GM19438 (cell line): ENCODE measurements around the gene FAM186B.
A peak's percentile ranks its signal among the peaks of the same experiment; 100 is the strongest.

Source experiments
- ATAC-seq: cut with Tn5 transposase; IDR thresholded peaks from one replicate; pipeline ENCODE4 v1.9.1; 2021; ENCODE audit warnings: low read depth; ENCODE audit not compliant: unreplicated experiment

FAM186B gene

DNA sequence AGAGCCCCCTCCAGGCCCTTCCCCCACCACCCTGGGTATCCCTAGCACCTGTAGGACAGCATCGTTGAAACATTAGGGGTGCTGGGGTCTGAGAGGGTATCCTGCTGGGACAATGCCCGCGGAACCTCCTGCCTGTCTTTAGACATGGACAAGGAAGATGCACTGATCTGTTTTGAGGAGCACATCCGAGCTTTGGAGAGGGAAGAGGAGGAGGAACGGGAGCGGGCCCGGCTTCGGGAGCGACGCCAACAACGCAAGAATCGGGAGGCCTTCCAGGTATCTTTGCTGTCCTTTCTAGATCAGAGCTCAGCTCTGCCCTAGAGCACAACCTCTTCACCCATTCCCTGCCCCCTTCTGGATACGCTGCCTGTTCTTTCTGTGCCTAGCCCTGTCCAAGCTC, 31.1 kb upstream of the FAM186B start:
- ATAC-seq = no peak

DNA sequence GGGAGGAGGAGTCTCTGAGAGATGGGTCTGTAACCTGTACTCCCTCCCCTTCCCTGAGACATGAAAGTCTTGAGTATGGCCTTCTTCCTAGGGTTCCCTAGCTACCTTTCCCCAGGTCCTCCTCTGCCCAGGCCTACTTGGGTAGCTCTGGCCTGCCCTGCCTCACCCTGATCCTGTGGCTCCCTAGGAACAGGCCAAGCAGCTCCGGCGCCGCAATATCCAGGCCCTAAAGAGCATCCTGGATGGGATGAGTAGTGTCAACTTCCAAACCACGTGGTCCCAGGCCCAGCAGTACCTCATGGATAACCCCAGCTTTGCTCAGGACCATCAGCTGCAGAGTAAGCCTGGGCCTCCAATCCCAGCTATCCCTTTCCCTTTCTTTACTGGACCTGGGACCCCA, 30.2 kb upstream of the FAM186B start:
- ATAC-seq = no peak

DNA sequence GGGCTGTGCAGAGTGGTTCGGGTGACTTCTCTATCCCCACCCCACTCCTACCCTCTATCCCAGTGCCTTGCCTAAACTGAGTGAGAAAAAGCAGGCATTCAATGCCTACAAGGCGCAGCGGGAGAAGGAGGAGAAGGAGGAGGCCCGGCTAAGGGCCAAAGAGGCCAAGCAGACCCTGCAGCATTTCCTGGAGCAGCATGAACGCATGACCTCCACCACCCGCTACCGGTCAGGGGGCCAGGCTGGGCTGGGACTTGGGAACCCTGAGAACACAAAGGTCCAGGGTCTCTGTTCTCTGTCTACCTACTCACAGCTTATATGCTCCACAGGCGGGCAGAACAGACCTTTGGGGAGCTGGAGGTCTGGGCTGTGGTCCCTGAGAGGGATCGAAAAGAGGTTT, 29.6 kb upstream of the FAM186B start:
- ATAC-seq = no peak

DNA sequence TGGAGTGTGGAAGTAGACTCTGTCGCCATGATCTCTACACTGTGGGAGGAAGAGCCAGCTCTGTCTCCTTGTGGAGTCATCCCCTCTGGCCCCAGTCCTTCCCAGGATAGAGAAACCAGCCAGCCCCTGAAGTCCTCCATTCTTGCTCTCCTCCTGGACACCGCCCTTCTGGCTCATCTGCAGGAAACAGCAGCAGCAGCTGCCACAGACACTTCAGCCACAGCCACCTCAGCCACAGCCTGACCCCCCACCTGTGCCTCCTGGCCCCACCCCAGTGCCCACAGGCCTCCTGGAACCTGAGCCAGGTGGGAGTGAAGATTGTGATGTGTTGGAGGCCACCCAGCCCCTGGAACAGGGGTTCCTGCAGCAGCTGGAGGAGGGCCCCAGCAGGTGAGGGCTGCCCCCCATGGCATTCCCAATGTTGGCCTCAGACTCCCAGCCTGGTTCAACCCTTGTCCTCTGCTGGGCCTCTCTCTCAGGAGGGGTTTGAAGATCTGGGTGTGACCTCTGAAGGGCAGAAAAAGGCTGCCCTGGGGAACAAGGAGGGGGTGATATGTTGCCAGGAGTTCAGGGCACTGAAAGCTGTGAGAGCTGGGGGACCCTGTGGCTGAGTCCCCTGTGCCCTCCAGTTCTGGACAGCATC, 28.4 kb upstream of the FAM186B start:
- ATAC-seq = no peak

DNA sequence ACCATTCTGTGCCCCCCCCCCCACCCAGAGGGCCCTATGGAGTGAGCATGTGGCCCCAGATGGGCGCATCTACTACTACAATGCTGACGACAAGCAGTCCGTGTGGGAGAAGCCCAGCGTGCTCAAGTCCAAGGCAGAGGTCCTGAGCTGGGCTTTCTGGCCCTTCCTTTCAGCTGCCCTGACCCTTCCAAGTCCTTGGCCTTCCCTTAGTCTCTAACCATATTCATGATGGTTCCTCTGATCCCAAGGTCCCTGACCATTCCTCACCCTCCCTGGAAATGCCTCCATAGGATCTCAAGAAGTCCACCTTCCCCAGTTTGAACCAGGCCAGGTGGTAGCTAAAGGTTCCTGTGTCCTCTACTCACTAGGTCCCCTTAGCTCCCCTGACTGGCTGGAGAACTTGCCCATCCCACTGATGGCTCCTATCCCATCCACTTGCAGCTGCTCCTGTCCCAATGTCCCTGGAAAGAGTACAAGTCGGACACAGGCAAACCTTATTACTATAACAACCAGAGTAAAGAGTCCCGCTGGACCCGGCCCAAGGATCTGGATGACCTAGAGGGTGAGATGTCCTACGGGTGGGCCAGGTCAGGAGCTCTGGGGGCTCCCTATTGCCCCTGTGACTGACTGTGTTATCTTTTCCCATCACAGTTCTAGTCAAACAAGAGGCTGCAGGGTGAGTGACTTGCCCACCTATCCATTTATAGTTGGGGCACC, 27.7 kb upstream of the FAM186B start:
- ATAC-seq = no peak

DNA sequence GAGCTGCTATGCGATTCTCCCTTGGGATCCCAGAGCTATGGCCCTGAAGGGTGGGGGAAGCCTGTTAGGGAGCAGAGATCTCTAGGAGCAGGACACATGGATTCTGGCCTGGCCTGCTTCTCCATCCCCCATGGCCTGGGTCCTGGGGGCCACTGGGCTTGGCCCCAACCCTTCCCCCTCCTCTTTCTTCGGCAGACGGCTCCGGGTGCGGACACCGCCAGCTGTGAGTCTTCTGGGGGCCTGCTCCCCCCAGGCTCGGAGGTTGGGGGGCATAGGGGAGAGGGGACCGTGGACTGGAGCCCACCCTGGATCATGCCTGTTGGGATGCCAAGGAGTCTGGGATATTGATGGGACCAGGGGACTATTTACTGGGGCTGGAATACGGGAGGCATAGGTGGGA, 27.0 kb upstream of the FAM186B start:
- ATAC-seq = no peak

DNA sequence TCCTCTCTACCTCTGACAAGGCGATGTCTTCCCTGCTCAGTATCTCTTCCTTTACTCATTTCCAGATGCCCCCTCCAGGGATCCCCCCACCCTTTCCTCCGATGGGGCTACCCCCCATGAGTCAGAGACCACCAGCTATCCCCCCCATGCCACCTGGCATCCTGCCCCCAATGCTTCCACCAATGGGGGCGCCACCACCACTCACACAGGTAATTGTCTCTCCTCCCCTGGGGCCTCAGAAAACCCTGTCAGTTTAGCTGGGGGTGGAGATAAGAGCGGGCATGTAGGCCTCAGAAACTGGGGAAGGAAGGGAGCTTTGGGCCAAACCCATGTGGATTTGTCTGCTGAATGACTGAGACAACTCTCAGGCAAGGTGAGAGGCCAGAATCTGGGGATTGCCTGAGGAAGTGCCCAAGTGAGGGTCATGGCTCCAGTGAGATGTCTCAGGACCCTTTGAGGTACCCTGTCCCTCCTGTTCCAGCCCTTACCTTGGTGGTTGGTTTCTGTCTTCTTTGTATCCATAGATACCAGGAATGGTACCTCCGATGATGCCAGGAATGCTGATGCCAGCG, 26.0 kb upstream of the FAM186B start:
- ATAC-seq = no peak

DNA sequence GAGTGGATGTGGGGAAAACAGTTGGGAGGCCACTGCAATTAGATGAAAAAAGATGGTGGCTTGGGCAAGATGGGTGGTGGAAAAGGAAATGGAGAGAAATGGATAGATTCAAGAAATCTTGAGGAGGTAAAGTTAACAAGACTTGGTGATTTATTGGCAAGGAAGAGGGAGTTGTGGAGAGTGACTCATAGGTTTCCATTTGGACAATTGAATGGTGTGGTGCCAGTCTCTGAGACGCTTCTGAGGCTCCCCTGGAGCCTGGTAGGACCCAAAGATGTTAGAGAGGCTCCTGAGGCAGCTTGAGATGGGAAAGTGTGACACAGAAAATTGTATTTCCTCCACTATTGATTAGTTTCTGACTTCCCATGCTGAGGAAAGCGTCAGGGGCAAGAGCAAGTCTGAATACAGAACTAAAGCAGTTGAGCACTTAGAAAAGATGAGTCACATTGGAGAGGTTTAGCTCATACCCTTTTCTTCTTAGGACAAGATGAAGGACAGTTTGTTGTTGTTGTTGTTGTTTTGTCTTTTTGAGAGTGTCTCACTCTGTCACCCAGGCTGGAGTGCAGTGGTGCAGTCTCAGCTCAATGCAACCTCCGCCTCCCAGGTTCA, 22.4 kb upstream of the FAM186B start:
- ATAC-seq = no peak

DNA sequence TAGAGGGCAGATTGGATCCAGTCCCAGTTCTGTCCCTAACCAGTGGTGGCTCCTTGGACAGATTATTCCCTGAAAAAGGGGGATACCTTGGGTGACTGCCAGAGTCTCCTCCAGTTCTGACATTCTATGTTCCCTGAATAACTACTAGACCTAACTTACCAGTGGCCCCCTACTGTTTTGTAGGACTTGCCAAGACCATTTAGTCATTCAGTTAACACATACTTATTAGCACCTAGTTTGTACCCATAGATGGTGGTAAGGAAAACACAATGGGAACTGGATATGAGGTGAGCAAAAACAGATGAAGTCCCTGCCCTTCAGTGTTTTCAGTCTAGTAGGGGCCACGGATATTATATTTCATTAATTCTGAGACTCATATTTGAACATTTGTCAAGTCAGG, 21.4 kb upstream of the FAM186B start:
- no peak for ATAC-seq

DNA sequence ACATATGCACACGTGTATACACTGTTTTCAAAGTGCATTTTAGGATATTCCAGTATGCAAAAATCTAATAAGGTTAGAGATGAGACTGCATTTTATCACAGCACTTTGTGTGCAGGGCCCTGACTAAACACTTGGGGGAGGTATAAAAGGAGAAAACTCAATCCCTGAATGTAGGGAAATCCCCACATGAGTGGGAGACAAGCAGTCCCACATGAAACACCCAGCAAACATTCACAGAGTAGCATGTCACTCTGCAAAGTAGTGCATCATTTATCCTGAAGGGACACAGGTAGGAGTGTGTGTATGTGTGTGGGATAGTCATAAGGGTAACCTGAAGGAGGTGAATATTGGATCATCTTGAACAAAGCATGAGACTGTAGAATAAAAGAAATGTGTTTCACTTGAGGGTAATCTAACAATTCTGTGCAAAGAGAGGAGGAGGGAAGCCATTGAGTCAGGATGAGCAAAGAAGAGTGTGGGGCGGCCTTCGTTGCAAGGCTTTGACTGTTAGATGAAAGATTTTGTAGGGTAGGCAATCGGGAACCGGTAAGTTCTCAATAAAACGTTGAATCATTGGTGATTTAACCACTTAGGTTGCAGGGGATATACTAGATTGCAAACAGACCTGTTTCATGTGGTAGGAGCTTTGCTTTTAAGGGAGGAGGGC, 20.9 kb upstream of the FAM186B start:
- no peak for ATAC-seq

DNA sequence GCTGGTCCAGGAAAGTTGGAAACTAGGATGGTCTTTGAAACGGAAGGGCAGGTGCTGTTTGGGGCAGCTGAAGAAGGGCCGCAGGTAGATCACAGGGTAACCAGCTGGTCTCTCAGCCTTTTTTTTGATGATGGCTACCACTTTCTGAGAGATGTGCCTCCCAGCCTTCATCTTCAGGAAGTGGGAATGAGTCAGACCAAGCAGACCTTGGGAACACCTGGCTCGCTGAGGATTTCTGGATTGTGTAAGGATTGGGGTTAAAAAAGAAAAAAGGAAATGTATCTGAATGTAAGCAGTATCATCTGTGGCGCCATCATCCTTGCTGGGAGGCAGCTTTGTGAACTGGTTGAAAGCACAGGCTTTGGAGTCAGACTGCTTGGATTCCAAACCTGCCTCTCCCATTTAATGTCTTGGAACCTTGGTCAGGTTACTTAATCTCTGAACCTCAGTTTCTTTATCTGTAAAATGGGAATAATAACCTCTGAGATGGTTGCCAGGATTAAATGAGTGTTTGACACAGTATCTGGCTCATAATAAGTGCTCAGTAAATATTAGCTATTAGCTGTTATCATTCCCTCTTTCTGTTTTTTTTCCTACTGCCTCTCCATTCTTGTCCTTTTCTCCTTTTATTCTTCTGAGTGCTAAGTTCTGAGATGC, 19.6 kb upstream of the FAM186B start:
- ATAC-seq = no peak

DNA sequence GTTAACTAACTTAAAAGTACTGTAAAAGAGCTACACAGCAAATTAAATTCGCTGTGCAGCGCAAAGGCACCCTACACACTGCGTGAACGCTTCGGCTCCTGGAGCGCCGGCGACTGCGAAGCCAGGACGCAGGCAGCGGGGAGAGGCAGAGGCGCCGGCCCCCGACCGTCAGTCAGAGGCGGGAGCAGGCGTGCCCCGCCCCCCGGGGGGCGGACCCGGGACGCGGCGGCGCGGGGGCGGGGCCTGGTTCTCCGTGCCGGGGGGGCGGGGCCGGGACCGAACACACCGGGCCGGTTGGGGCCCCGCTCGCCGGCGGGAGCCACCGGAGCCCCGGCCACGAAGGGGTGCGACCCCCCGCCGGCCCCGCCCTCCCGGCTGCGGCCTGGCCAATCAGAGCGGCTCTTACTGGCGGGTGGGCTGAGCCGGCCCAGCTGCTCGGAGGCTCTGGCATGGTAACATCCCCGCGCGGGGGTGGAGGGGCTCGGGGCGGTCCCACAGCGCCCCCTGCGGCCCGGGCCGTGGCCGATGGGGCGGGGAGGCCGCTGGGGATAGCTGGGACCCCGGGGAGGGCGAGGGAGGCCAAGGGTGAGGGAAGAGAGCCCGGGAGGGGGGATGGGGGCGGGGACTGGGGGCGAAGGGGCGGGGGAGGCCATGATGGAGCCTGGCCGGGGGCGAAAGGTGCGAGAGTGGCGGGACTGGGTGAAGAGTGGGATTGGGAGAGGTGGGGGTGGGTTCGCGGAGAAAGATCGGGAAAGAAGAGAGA, 17.9 kb upstream of the FAM186B start, which contains the start of gene PRPF40B:
Gene PRPF40B, plus strand, starts transcription at position 420 of the 763 bp plus-strand sequence. Its CDS starts 30 bp downstream, at position 450.
- ATAC-seq = peak; percentile 80

DNA sequence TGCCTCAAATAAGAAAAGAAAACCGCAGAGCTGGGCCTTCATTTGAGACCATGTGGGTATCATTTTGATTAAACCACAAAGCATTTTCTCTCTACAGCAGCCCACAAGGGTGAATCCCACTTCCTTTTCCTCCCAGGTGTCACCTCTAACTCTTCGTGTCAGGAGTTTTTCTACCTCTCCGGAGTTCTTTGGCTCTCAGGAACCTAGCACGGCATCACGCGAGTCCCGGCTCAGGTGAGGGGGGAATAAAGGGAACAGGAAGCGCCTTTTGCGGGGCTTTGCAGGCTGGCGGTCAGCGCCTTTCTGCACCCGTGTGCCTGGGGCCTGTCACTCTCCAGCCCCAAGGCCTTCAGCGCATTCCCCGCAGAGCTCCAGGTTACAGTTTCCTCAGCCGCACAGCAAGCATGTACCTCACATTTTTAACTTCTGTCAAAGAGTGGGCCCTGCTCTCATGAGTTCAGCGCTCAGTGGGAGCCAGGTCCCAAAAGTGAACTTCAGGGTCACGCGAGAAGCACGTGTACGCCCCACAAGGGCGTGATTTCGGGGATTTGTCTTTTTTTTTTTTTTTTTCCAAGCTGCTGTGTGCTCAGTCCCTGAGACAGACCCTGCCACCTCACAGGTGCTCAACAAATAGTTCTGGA, 17.2 kb upstream of the FAM186B start:
- peak; percentile 33 for ATAC-seq

DNA sequence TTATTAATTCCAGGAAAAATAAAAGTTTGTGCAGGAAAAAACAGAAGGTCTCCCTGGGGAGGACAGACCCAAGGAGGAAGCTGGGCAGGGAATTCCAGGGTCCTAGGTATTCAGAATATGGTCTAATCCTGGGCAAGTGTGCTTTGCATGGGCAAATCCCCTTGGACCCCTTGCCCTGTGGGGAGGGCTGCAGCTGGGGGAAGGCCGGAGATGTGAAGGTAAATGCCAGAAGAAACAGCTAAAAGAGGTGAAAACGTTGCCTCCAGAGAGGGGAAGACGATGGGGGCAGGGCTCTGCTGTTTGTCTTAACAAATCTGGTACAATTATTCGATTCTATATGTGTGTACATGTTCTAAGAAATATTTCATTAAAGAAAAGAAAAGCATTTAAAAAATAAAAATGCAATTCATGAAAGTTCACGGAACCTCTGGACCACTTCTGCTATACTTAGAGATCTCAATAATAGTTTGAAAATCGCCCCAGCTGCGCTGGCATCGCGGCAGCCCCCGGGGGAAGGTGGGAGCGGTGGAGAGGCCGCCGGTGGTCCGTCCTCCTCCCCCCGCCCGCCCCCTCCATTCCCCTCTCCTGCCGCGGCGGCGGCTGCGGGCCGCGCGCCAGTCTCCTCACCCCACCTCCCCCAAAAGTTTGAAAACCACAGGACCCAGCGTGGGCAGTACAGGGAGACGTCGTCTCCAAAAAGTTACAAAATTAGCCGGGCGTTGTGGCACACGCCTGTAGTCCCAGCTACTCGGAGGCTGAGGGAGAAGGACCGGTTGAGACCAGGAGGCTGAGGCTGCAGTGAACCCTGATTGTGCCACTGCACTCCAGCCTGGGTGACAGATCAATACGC, 16.4 kb upstream of the FAM186B start:
- no peak for ATAC-seq

DNA sequence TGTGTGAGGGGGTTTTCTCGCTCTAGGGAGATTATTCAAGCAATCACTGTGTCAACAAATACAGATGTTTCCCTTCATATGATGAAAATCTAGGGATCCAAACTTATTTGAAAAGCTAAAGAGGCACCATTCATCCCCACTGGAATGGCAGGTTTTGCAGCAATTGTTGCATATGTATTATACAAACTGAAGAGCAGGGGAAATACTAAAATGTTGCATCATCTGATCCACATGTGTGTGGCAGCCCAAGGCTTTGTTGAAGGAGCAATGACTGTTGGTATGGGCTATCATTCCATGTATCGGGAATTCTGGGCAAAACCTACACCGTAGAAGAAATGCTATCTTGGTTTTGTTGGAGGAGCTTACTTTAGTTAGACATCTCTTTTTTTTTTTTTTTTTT, 13.8 kb upstream of the FAM186B start:
- no peak for ATAC-seq

DNA sequence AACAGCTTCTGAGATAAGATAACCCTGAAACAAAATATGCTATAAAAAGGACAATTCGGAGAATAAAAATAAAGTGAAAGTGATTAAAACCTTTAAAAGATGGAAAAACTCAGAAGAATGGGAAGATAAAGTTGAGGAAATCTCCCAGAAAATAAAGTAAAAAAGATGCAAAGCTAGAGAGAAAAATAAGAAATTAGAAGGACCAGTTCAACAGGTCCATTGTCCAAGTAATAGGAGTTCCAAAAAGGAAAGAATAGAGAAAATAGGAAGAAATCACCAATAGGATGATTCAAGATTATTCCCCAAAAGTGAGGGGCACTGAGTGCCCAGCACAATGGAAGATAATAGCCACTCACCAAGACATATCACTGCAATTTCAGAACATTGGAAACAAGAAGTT, 13.1 kb upstream of the FAM186B start:
- no peak for ATAC-seq

DNA sequence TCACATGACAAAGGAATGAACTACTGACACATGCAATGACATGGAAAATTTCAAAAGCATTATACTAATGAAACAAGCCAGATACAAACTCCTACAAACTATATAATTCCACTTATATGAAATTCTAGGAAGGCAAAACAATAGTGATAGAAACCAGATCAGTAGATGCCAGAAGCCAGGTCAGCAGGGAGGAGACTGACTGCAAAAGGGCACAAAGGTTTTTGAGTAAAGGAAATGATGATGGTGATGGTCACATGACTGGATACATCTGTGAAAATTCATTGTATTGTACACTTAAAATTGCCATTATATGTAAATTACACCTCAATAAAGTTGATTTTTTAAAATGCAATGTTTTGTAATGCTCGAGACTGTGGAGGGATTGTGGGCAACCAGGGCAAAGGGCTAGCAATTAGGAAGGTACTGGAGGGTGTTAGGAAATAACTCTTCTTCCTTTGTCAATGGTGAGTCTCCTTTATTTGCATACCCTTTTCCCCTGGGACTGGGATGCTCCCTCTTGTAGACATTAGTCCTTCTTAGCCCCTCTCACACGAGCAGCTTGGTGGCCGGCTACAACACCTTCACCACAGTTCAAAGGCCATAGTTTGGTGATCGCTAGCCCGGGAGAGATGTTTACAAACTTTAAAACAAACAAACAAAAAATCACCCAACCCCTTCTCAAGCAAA, 11.2 kb upstream of the FAM186B start:
- ATAC-seq = no peak

DNA sequence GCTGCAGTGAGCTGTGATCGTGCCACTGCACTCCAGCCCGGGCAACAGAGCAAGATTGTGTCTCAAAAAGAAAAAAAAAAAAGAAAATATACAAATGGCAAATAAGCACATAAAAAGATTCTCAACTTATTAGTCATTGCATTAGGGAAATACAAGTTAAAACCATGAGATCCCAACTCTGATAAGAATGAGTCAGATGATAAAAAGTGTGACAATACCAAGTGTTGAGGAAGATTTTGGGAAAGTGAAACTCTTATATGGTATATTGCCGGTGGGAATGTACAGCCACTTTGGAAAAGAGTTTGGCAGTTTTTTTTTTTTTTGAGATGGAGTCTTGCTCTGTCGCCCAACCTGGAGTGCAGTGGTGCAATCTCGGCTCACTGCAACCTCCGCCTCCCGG, 10.3 kb upstream of the FAM186B start:
- ATAC-seq = no peak
